IPS DF 4.7 (cell line): ENCODE measurements around the gene PIP5K1B.

Experiments used
- DNase-seq: peaks from one replicate; pipeline ENCODE4 v3.0.0-alpha.2; 2013; ENCODE audit warnings: low spot score; ENCODE audit errors: extremely low read depth

The PIP5K1B gene

GRCh38 chr9:68738358-68738757, 33.3 kb downstream of the PIP5K1B start:
- no peak for DNase-seq

- DNase-seq = no peak
Measured at GRCh38 chr9:68739621-68740174, 34.7 kb downstream of the PIP5K1B start.

- no peak for DNase-seq
Measured at GRCh38 chr9:68740561-68740960, 35.5 kb downstream of the PIP5K1B start.

GRCh38 chr9:68741234-68741633, 36.2 kb downstream of the PIP5K1B start:
- DNase-seq = no peak

- DNase-seq = no peak
Measured at GRCh38 chr9:68741704-68742332, 36.8 kb downstream of the PIP5K1B start.

- DNase-seq = no peak
Measured at GRCh38 chr9:68742333-68742730, 37.3 kb downstream of the PIP5K1B start.

GRCh38 chr9:68744426-68744825, 39.4 kb downstream of the PIP5K1B start:
- no peak for DNase-seq

- no peak for DNase-seq
Measured at GRCh38 chr9:68746525-68746924, 41.5 kb downstream of the PIP5K1B start.

- no peak for DNase-seq
Measured at GRCh38 chr9:68747043-68747533, 42.0 kb downstream of the PIP5K1B start.

GRCh38 chr9:68749135-68749534, 44.1 kb downstream of the PIP5K1B start:
- no peak for DNase-seq

GRCh38 chr9:68749579-68750159, 44.6 kb downstream of the PIP5K1B start:
- no peak for DNase-seq

GRCh38 chr9:68750255-68750654, 45.2 kb downstream of the PIP5K1B start:
- DNase-seq = no peak

- DNase-seq = no peak
Measured at GRCh38 chr9:68750786-68751185, 45.7 kb downstream of the PIP5K1B start.

GRCh38 chr9:68751556-68751955, 46.5 kb downstream of the PIP5K1B start:
- DNase-seq = no peak

- no peak for DNase-seq
Measured at GRCh38 chr9:68755051-68755450, 50.0 kb downstream of the PIP5K1B start.

GRCh38 chr9:68755752-68756151, 50.7 kb downstream of the PIP5K1B start:
- DNase-seq = no peak

GRCh38 chr9:68759981-68760673, 55.1 kb downstream of the PIP5K1B start:
- DNase-seq = no peak

GRCh38 chr9:68760674-68761333, 55.8 kb downstream of the PIP5K1B start:
- DNase-seq = no peak

- DNase-seq = no peak
Measured at GRCh38 chr9:68762570-68762969, 57.5 kb downstream of the PIP5K1B start.

GRCh38 chr9:68763104-68763503, 58.1 kb downstream of the PIP5K1B start:
- DNase-seq = no peak

GRCh38 chr9:68768619-68769018, 63.6 kb downstream of the PIP5K1B start:
- DNase-seq = no peak

GRCh38 chr9:68769852-68770251, 64.8 kb downstream of the PIP5K1B start:
- no peak for DNase-seq
